Measurements from ENCODE around the gene CRTC2.

The CRTC2 gene

DNA sequence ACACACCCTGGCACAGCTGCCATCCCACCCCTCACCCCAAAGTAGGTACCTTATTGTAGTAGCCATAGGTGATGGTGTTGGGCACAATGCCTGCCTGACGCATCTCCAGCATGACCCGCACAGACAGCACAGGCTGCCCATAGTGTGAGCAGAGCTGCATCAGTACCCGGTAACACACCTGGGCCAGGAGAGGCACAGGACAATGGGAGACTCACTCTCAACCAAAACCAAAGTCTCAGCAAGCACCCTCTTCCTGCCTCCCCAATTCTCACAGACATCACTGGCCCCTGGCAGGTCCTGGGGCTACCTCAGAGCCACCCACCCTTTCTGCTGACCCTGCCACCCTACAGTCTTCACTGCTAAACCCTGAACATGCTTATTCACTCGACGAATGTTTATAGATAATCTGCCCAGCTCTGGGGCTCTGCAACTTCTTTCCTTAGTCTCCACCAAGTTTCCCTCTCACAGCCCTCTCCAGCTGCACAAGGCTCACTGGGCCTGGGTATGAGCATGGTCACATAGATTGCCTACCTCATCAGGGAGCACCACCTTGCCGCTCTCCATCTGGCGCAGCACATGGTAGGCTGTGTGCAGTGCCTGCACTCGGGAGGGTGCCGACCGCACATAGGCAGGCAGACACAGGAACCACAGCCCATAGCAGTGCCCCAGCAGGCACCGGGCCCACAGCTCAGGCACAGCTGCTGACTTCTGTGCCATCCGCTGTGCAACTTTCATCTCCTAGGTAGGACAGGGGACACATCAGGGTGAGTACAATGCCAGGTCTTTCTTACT lies 22.2 kb downstream of the CRTC2 start:
- no peak for TF ChIP-seq PPARA (CRISPR knock-in tag; IDR thresholded peaks at IDR 0.05; ENCODE audit: borderline replicate concordance)
- TF ChIP-seq ZNF70 (CRISPR knock-in tag; IDR thresholded peaks at IDR 0.05) = no peak
- TF ChIP-seq ZNF565 (CRISPR knock-in tag; conservative IDR thresholded peaks at IDR 0.05; ENCODE audit: low read depth) = no peak
- TF ChIP-seq BACH2 (CRISPR knock-in tag; IDR thresholded peaks at IDR 0.05; ENCODE audit: borderline replicate concordance) = no peak
- TF ChIP-seq ZFP30 (CRISPR knock-in tag; IDR thresholded peaks at IDR 0.05) = no peak
- TF ChIP-seq CSDC2 (CRISPR knock-in tag; IDR thresholded peaks at IDR 0.05) = no peak
- TF ChIP-seq ZNF8 (CRISPR knock-in tag; IDR thresholded peaks at IDR 0.05) = no peak
- no peak for TF ChIP-seq TCF4 (CRISPR knock-in tag; IDR thresholded peaks at IDR 0.05; ENCODE audit: borderline replicate concordance)
- TF ChIP-seq ARNTL (CRISPR knock-in tag; IDR thresholded peaks at IDR 0.05; ENCODE audit: borderline replicate concordance, low read depth) = no peak
- no peak for ATAC-seq

DNA sequence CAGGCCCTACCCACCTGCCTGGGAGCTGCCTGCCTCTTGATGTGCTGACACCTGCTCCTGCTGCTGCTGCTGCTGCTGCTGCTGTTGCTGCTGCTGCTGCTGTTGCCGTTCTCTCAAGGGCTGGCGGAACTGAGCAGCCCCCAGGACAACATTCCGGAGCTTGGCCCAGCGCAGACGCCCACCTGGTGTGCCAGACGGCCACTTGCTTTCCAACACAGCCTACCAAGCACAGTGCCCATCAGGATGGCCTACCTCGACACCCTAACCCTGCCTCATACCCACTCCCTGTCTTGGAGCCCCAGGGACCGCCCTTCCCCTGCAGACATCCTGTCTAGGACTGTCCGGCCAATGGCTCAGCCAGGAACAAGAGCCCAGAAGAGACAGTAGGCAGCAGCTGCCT lies 23.7 kb downstream of the CRTC2 start:
- ATAC-seq = no peak
- TF ChIP-seq ZNF8 (CRISPR knock-in tag; IDR thresholded peaks at IDR 0.05) = no peak
- TF ChIP-seq ISL1 (CRISPR knock-in tag; IDR thresholded peaks at IDR 0.05) = no peak
- TF ChIP-seq, protein P1, sequence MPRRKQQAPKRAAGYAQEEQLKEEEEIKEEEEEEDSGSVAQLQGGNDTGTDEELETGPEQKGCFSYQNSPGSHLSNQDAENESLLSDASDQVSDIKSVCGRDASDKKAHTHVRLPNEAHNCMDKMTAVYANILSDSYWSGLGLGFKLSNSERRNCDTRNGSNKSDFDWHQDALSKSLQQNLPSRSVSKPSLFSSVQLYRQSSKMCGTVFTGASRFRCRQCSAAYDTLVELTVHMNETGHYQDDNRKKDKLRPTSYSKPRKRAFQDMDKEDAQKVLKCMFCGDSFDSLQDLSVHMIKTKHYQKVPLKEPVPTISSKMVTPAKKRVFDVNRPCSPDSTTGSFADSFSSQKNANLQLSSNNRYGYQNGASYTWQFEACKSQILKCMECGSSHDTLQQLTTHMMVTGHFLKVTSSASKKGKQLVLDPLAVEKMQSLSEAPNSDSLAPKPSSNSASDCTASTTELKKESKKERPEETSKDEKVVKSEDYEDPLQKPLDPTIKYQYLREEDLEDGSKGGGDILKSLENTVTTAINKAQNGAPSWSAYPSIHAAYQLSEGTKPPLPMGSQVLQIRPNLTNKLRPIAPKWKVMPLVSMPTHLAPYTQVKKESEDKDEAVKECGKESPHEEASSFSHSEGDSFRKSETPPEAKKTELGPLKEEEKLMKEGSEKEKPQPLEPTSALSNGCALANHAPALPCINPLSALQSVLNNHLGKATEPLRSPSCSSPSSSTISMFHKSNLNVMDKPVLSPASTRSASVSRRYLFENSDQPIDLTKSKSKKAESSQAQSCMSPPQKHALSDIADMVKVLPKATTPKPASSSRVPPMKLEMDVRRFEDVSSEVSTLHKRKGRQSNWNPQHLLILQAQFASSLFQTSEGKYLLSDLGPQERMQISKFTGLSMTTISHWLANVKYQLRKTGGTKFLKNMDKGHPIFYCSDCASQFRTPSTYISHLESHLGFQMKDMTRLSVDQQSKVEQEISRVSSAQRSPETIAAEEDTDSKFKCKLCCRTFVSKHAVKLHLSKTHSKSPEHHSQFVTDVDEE (CRISPR knock-in tag; IDR thresholded peaks at IDR 0.05) = no peak
- TF ChIP-seq, protein P2, sequence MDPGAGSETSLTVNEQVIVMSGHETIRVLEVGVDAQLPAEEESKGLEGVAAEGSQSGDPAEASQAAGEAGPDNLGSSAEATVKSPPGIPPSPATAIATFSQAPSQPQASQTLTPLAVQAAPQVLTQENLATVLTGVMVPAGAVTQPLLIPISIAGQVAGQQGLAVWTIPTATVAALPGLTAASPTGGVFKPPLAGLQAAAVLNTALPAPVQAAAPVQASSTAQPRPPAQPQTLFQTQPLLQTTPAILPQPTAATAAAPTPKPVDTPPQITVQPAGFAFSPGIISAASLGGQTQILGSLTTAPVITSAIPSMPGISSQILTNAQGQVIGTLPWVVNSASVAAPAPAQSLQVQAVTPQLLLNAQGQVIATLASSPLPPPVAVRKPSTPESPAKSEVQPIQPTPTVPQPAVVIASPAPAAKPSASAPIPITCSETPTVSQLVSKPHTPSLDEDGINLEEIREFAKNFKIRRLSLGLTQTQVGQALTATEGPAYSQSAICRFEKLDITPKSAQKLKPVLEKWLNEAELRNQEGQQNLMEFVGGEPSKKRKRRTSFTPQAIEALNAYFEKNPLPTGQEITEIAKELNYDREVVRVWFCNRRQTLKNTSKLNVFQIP (CRISPR knock-in tag; IDR thresholded peaks at IDR 0.05; ENCODE audit: borderline replicate concordance, low read depth) = no peak
- TF ChIP-seq OSR1 (CRISPR knock-in tag; IDR thresholded peaks at IDR 0.05) = no peak
- no peak for TF ChIP-seq RARB (CRISPR knock-in tag; IDR thresholded peaks at IDR 0.05)
- TF ChIP-seq, protein P3, sequence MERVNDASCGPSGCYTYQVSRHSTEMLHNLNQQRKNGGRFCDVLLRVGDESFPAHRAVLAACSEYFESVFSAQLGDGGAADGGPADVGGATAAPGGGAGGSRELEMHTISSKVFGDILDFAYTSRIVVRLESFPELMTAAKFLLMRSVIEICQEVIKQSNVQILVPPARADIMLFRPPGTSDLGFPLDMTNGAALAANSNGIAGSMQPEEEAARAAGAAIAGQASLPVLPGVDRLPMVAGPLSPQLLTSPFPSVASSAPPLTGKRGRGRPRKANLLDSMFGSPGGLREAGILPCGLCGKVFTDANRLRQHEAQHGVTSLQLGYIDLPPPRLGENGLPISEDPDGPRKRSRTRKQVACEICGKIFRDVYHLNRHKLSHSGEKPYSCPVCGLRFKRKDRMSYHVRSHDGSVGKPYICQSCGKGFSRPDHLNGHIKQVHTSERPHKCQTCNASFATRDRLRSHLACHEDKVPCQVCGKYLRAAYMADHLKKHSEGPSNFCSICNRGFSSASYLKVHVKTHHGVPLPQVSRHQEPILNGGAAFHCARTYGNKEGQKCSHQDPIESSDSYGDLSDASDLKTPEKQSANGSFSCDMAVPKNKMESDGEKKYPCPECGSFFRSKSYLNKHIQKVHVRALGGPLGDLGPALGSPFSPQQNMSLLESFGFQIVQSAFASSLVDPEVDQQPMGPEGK (CRISPR knock-in tag; IDR thresholded peaks at IDR 0.05; ENCODE audit: borderline replicate concordance) = no peak
- no peak for TF ChIP-seq ZC3H10 (CRISPR knock-in tag; IDR thresholded peaks at IDR 0.05)
- TF ChIP-seq SNAI2 (CRISPR knock-in tag; IDR thresholded peaks at IDR 0.05) = no peak
- TF ChIP-seq TCF4 (CRISPR knock-in tag; IDR thresholded peaks at IDR 0.05; ENCODE audit: borderline replicate concordance) = no peak
- no peak for TF ChIP-seq ZNF70 (CRISPR knock-in tag; IDR thresholded peaks at IDR 0.05)

DNA sequence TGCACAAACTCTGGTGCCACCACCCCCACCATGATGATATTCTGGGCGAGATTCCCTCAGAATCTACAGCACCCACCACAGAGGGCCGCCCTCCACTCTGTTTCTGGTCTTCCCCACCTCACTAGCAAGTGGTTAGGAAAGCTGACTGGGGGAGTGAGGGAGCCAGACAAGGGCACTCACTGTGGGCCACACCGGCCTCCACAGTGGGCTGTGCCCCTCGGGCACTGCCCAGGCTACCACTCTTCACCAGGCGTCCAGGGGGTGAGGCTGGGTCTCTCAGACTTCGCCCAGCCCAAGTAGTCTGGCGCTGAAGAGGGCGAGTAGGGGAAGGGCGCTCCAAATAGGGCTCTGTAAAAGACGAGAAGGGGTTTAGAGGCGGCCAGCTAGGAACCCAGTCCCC lies 24.5 kb downstream of the CRTC2 start:
- ATAC-seq = no peak
- no peak for TF ChIP-seq ESRRG (CRISPR knock-in tag; IDR thresholded peaks at IDR 0.05)
- no peak for TF ChIP-seq ZNF565 (CRISPR knock-in tag; conservative IDR thresholded peaks at IDR 0.05; ENCODE audit: low read depth)
- no peak for TF ChIP-seq ZFP30 (CRISPR knock-in tag; IDR thresholded peaks at IDR 0.05)
- no peak for TF ChIP-seq TOX (CRISPR knock-in tag; IDR thresholded peaks at IDR 0.05; ENCODE audit: borderline replicate concordance)
- no peak for TF ChIP-seq ZNF8 (CRISPR knock-in tag; IDR thresholded peaks at IDR 0.05)
- no peak for TF ChIP-seq PPARA (CRISPR knock-in tag; IDR thresholded peaks at IDR 0.05; ENCODE audit: borderline replicate concordance)
- TF ChIP-seq ZFP3 (CRISPR knock-in tag; IDR thresholded peaks at IDR 0.05) = no peak
- TF ChIP-seq ZNF70 (CRISPR knock-in tag; IDR thresholded peaks at IDR 0.05) = no peak

DNA sequence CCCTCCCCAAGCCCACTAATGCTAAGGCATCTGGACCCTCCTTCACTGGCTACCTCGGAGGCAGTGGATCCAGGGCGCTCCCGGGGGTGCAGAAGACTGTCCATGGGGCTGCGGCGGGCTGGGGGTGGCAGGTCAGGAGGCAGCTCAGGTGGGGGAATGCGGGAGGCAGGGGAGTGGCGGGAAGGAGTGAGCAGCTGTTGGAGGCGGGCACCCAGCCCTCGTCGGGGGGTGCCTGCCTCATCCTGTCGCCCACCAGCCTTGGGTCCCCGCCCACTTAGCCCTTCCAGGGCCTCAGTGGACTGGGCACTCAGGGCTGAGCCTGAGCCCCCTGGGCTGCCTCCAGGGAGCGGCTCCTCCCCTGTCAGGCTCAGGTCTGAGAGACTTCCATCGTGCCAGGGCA lies 25.0 kb downstream of the CRTC2 start:
- no peak for ATAC-seq
- TF ChIP-seq ZFP3 (CRISPR knock-in tag; IDR thresholded peaks at IDR 0.05) = no peak
- TF ChIP-seq ZFP30 (CRISPR knock-in tag; IDR thresholded peaks at IDR 0.05) = no peak
- TF ChIP-seq, protein P1 (CRISPR knock-in tag; IDR thresholded peaks at IDR 0.05) = no peak
- no peak for TF ChIP-seq TOX (CRISPR knock-in tag; IDR thresholded peaks at IDR 0.05; ENCODE audit: borderline replicate concordance)
- TF ChIP-seq ZC3H10 (CRISPR knock-in tag; IDR thresholded peaks at IDR 0.05) = no peak
- TF ChIP-seq PPARA (CRISPR knock-in tag; IDR thresholded peaks at IDR 0.05; ENCODE audit: borderline replicate concordance) = no peak
- TF ChIP-seq ESRRG (CRISPR knock-in tag; IDR thresholded peaks at IDR 0.05) = no peak
- no peak for TF ChIP-seq RARB (CRISPR knock-in tag; IDR thresholded peaks at IDR 0.05)
- TF ChIP-seq, protein P4, sequence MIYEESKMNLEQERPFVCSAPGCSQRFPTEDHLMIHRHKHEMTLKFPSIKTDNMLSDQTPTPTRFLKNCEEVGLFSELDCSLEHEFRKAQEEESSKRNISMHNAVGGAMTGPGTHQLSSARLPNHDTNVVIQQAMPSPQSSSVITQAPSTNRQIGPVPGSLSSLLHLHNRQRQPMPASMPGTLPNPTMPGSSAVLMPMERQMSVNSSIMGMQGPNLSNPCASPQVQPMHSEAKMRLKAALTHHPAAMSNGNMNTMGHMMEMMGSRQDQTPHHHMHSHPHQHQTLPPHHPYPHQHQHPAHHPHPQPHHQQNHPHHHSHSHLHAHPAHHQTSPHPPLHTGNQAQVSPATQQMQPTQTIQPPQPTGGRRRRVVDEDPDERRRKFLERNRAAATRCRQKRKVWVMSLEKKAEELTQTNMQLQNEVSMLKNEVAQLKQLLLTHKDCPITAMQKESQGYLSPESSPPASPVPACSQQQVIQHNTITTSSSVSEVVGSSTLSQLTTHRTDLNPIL (CRISPR knock-in tag; IDR thresholded peaks at IDR 0.05; ENCODE audit: low read depth) = no peak
- TF ChIP-seq ZNF8 (CRISPR knock-in tag; IDR thresholded peaks at IDR 0.05) = no peak
- no peak for TF ChIP-seq CSDC2 (CRISPR knock-in tag; IDR thresholded peaks at IDR 0.05)
- TF ChIP-seq, protein P5, sequence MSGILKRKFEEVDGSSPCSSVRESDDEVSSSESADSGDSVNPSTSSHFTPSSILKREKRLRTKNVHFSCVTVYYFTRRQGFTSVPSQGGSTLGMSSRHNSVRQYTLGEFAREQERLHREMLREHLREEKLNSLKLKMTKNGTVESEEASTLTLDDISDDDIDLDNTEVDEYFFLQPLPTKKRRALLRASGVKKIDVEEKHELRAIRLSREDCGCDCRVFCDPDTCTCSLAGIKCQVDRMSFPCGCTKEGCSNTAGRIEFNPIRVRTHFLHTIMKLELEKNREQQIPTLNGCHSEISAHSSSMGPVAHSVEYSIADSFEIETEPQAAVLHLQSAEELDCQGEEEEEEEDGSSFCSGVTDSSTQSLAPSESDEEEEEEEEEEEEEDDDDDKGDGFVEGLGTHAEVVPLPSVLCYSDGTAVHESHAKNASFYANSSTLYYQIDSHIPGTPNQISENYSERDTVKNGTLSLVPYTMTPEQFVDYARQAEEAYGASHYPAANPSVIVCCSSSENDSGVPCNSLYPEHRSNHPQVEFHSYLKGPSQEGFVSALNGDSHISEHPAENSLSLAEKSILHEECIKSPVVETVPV (CRISPR knock-in tag; IDR thresholded peaks at IDR 0.05) = no peak
- no peak for TF ChIP-seq TCF4 (CRISPR knock-in tag; IDR thresholded peaks at IDR 0.05; ENCODE audit: borderline replicate concordance)
- no peak for TF ChIP-seq ZNF565 (CRISPR knock-in tag; conservative IDR thresholded peaks at IDR 0.05; ENCODE audit: low read depth)
